SHP77 treated with DMSO at 0.1 percent for 48 hours (cell line): ENCODE data around the gene TSKU.

ENCODE experiments used
- DNase-seq: peaks from one replicate; lab custom pipeline; 2025; lab: John Stamatoyannopoulos, UW

Gene TSKU, protein sequence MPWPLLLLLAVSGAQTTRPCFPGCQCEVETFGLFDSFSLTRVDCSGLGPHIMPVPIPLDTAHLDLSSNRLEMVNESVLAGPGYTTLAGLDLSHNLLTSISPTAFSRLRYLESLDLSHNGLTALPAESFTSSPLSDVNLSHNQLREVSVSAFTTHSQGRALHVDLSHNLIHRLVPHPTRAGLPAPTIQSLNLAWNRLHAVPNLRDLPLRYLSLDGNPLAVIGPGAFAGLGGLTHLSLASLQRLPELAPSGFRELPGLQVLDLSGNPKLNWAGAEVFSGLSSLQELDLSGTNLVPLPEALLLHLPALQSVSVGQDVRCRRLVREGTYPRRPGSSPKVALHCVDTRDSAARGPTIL

DNA sequence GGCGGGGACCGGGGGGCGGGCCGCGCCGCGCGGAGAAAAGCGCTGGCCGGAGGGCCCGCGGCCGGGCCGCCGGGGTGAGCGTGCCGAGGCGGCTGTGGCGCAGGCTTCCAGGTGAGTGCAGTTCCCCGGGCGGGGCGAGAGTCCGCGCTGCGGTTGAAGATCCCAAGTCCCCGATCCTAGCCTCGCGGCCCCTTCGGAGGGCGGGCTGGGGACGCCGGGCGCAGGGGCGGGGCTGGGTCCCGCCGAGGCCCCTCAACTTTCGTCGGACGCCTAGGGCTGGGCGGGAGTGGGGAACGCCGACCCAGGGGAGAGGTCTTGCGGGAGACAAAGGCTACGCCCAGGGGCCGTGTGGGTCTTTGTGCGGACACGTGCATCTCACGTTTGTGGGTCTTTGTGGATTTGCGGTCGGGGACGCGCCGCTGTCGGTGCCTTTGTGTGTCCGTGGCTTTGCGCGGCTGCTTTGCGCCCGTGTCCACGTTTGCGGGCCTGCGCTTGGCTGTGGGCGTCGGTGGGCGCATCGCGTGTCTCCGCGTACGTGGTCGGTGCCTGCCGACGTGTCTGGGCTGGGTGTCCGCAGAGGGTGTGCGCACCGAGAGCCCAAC lies at the start of gene TSKU:
TSS of gene TSKU (plus strand) at position 63 of the 602 bp plus-strand sequence. CDS start 12,261 bp downstream, outside the sequence.
- no peak for DNase-seq

DNA sequence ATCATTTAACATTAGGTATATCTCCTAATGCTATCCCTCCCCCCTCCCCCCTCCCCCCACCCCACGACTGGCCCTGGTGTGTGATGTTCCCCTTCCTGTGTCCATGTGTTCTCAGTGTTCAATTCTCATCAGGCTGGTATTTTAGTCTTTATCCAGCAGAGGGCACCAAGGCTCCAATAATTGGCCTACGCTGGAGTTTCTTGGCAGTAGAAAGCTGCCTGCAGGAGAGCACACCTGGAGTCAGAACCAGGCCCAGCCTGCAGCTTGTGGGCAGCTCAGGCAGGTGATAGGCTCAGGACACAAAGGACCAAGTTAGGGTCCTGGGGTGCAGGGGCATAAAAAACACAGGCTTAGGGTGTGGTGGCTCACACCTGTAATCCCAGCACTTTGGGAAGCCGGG lies 49.2 kb upstream of the TSKU start:
- DNase-seq, result peak; percentile 54

DNA sequence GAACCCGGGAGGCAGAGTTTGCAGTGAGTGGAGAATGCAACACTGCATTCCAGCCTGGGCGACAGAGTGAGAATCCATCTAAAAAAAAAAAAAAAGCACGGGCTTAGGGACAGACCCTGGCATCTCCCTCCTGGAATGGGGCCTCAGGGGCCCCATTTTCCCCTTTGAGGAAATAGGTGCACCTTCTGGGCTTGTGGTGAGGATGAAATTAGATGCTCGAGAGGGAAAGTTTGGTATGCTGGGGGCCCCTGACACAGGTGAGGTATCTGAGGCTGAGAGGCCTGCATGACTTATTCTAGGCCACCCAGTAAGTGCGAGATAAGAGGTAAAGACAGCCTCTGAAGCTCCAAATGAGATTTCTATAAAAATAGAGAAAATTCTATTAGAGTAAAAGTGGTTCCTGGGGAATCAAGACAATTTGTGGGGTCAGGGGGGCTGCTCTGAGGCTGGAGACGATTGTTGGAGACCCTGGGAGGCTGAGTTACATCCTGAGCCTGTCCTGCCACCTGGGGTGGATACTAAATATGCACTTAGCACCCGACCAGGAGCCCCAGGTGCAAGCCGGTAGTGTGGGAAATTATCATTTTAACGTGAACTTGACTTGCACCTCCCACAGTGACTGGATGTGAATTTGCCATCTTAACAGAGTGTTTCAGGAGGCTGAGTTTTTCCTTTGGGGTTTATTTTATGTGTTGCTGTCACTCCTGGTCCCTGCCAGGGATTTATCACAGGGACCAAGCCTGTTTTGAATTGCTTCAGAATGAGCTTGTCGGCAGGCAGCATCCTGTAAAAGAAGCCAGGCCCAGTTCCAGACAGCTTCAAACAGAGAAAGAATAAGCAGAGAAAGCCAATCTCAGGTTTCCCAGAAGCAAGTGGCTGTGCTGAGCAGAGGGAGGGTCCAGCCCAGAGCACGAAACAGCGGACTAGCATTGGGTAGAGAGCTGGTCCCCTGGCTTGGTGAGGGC lies 48.4 kb upstream of the TSKU start:
- no peak for DNase-seq

DNA sequence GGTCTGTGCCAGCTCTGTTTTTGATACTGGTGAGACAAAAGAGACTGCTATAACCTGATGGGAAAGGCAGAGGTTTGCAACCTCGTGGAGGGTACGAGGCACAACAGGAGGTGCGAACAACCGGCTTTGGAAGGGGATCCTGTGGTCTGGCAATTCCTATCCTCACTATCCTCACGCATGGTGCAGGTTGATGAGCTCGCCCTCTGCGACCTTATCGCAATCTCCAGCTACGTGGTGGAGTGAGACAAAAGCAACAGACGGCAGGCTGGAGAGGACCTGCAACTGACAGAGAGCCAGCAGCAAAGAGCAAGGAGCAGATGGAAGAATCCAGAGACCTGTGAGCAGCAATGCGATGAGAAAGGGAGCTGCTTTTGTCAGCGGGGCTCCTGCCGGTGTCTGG lies 47.3 kb upstream of the TSKU start:
- no peak for DNase-seq

DNA sequence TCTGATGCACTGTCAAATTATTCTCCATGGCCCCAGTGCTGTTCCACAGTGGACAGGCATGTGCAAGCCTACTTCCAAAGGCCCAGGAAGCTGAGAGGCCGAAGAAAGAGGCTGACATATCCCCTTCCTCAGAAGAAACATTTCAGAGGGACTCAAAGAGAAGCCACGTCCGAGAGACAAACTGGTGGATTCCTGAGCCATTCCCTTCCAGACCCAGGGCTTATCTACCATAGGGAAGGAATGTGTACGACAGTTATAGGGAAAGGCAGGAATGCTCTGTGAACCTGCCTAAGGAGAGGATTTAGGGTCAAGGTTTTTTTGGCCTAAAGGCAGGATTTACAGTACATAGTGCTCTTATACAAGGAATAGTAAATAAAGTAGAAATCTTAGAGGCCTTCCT lies 46.9 kb upstream of the TSKU start:
- DNase-seq, result no peak

DNA sequence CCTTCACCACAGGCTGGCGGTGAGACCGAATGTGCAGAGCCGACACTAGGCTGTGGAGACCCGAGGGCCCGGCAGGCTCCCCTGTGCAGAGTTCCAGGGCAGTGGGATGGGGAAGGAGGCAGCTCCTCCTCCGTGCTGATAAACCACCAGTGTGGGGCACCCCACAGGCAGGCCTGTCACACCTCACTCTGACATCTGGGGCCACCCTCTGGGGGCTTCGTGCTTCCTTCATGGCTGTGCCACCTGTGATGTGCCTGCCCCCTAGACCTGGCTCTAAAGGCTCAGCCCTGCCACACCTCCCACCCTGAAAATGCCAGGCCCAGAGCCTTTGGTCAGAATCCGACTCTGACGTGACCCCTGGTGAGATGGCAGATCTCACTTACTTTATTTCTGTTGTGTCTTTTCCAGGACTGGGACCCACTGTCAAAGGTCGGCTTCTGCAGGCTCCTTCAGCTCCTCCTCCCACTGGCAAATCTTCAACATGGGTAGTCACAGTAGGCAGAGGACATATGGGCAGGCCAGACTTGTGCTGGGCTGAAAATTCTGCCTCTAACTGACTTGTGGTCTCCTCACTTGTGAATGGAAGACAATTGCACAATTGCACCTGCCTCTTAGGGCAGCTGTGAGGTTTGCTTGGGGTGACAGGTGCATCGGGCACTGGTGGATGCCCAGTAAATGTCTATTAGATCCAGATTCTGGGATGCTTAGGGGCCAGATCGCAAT lies 46.2 kb upstream of the TSKU start:
- DNase-seq, result no peak

DNA sequence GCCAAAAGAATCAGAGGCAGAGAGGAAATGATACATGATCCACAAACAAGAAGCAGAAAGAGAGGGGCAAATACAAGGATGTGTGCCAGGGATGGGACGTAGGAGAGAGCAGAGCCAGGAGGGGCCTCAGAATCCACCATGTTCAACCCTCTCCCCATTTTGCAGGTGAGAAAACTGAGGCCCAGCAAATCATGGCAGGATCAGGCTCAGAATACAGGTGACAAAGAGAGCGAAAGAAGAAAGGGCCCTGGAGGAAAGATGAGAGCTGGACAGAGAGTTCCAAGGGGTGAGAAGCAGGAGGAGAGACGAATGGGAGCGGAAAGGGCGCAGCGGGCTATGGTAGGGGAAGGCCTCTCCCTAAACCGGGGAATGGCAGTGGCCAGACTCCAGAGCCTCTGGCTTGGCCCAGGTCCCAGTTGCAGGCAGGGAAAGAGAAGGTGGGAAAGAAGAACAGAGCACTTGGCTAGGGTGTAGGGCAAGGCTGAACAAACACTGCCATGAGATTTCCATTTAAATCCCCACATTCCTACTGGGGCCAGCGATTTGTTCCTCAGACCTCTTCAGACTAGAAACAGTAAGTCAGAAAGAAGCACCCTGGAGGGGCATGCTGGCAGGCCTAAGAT lies 44.4 kb upstream of the TSKU start:
- no peak for DNase-seq

DNA sequence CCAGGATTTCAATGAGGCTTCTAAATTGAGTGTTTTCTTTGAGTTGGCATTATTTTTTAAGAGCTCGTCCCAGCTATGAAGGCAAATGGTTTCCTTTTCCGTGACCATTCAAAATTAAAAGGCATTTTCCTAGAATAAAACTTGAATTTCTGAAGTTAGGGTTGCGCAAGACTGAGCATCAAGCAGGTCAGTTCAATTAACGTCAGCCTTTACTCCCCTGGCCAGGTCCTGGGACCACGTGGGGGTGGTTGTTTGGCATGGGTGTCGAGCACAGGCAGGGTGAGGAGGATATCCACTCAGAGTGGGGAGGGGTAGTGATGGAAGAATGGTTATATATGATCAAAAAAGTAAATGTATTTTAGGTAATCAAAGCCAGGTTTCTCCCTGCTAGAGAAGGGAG lies 43.4 kb upstream of the TSKU start:
- DNase-seq, result no peak

DNA sequence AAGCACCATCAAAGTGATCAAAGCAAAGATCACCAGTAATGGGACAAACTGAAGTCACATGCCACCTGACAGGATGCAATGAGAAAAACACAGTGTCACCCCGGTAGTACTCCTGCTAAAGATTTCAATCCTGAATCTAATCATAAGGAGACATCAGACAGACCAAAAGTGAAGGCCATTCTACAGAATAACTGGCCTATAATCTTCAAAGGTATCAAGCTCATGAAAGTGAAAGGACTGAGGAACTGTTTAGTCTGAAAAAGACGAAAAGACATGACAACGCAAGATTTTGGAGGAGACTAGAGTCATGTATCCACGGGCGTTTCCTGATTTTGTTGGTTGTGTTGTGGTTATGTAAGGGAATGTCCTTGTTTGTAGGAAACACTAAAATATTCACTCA lies 42.4 kb upstream of the TSKU start:
- no peak for DNase-seq

DNA sequence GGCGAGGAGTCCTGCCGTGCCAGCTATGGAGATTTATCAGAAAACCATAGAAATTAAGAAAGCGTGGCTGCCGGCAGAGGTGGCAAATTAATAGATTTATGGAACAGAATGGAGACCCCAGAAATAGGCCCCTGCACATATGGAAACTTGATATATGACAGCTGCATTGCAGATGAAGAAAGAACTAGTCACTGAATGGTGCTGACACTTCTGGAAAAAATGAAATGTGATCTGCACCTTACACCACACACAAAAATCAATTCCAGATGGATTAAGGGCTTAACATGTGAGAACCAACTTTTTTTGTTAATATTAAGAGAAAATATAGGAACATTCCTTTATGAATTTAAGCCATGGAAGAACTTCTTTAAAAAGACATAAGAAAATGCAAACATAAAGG lies 40.3 kb upstream of the TSKU start:
- no peak for DNase-seq

DNA sequence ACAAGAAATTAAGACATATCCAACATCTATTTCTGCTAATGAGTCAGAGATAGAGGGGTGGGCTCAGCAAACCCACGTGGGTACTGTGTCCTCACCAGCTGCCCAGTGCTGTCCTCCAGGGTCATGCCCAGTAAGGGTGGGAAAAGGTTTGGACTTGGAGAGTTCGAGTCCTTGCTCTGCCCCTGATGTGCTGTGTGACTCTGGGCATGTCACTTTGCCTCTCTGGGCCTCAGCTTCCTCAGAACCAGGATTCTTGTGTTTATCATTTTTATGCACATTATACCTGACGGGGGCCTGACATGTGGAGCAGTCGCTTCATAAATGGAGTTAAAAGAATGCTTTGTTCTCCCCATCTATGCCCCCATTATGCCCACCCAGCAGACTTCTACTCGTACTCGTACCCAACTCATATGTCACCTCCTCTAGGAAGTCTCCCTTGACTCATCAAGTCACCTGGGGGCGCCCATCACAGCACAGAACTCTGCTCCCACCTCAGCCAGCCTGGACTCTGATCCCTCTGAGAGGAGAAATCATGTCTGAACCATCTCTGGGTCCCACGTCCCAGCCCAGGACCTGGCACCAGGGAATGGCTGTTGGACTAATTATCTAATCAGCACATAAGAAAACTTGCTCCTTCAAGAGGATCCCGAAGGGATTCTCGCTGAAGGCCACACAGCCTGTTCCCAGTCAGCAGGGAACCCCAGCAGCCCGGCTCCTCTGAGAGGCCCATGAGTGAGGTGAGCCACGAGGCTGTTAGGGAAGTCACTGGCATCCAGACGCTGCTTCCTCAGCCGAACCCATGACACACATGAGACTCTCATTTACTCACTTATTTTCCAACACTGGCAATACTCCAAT lies 38.7 kb upstream of the TSKU start:
- DNase-seq, result no peak

DNA sequence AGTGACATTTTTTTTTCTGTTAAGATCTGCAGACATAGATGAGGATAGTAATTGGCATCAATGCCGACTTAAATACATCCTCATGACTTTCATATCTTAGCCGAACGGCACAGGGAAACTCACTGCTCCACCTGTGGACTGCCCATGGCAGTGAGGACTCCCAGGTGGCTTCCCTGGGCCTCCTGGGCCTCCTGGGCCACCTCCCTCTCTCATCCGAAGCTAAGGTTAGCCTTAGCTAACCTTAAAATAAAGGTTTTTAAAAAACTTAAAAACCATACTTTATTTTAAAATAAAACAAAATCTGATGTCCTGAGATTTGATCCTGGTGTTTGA lies 38.1 kb upstream of the TSKU start:
- no peak for DNase-seq

DNA sequence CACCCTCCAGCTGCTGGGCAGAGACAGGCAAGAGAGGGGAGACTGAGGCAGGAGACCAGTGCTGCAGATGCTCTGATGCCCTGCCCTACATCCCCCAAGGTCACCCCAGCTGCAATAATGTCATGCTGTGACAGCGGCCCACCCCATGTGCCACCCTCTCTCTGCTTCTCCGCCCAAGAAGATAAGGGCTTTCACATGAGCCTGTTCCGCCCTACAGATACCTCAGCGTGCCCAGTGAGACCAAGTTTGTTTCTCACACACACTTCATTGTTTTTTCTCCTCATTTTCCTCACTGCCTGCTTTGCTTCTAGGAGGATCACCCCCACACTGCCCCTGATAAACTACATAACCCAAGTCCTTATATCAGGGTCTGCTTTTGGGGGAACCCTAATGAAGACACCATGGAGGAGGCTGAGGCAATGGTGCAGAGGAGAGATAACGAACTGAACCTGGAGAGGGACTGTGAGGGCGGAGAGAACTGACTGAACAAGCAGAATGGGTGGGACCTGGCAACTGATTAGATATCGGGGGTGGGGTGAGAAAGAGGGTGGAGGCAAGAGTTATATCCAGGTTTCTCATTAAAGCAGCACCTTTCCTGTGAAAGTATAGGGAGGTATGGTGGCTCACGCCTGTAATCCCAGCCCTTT lies 37.5 kb upstream of the TSKU start:
- no peak for DNase-seq

DNA sequence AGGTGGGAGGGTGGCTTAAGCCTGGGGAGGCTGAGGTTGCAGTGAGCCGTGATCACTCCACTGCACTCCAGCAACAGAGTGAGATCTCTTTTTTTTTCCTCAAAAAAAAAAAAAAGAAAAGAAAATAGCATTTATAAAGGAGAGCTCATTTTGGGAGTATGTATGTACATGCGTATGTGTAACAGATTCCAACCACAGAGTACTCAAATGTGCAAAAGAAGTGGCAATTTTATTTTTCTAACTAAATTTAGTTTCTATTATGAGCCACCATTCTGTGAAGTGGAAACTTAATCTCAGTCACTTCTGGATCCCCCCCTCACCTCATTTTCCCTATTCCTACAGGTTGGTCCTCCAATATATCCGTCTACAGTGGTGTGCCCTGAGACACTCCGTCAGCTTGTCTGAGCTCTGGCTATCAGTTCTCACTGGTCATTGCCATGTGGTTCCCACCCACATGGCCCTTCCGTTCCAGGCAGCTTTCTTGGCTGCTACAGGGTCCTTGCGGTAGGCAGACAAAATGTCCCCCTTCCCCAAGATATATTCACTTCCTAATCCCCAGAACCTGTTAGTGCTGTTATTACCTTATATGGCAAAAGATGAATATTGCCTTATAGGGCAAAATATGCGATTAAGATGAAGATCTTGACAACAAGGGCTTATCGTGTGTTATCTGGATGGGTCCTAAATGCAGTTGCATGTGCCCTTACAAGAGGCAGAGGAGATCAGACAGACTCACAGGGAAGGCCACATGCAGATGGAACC lies 35.8 kb upstream of the TSKU start:
- no peak for DNase-seq

DNA sequence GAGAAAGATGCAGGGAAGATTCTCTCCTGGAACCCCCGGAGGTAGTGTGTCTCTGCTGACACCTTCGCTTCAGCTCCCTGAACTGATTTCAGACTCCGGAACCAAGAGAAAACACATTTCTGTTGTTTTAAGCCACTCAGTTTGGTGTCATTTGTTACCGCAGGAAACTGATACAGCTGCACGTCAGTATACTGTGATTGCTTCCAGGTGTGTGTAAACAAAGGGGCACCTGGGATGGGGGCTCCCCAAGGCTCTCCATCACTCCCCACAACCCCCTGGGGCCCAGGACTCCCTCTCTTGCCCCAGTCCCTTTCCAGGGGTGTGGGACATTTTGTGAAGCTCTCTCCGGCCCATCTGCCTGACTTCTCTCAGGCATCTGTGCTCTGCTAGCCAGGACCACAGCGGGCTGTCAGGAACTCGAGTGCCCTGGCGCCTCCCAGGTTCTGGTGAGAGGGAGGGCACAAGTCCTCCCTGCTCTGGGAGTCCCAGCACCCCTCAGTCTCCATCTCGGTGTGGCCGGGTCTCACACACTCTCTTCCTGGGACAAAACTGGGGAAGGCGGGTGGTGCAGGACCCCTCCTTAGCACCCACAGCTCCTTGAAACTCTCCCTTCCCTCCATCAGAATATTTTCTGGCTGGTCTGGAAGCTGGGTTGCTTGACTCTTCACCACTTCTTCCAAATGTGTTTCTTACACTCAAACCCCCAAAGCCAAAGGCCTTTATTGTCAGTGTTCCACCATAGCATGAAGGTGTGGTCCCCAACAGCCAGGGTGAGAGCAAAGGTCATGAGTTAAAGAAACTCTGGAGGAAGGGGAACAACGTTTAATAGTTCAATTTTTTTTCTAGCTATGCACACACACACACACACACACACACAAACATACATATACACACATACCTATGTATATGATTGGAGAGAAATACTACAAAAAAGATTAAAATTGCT lies 35.0 kb upstream of the TSKU start:
- no peak for DNase-seq

DNA sequence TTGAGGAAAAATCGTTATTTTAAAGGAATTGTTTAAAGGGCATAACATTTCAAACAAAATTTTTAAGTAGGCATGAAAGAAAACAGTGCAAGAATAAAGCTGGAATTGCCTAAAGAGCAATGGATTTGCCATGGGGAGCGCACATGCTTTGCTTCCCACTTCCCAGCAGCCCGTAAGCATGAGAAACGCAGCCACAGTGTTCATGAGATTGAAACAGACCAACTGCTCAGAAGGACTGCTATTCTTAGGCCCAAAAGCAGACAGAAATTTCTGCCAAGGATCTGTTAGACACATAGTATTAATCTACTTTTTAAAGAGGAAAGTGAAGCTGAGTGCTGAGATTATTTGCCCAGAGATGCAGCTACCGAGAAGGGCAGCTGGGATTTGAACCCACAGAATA lies 34.2 kb upstream of the TSKU start:
- no peak for DNase-seq

DNA sequence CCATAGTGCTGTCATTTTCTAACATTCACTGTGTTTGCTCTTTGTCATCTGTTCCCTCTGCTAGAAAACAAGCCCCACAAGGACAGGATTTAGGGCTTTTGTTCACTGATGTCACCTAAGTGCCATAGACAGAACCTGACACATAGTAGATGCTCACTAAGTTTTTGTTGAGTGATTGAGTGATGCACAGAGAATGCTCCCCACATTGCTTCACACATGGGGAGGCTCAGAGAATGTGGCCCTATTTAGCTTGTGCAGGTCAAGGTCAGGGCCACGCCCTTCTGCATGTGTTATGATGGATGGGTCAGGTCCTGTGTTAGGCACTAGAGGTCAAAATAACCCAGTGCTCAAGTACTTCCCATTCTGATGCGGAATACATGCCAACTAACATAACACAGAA lies 33.1 kb upstream of the TSKU start:
- no peak for DNase-seq

DNA sequence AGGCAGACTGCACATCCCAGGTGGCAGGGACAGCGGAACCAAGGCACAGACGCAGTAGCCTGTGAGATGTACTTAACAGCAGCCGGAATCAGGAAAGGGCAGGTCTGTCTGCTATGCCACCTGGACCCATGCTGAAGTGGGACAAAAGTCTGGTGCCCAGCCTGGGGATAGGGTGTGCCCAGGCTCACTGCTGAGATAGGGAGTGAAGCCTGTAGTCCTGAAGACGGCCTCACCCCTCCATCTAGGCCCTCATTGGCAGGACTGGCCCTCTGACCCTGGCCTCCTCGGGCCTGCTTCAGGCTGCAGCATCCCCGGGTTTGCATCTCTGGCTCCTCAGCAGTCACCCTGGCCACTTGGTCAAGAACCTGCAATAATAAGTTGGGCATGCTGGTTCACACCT lies 32.4 kb upstream of the TSKU start:
- no peak for DNase-seq
